Islet precursor cell (in vitro differentiated cells): ENCODE data around the gene GGA1.
A peak's percentile ranks its signal among the peaks of the same experiment; 100 is the strongest.

Experiments
- DNase-seq: peaks from one replicate; pipeline ENCODE4 v3.0.0-alpha.2; 2018

GGA1 gene, protein sequence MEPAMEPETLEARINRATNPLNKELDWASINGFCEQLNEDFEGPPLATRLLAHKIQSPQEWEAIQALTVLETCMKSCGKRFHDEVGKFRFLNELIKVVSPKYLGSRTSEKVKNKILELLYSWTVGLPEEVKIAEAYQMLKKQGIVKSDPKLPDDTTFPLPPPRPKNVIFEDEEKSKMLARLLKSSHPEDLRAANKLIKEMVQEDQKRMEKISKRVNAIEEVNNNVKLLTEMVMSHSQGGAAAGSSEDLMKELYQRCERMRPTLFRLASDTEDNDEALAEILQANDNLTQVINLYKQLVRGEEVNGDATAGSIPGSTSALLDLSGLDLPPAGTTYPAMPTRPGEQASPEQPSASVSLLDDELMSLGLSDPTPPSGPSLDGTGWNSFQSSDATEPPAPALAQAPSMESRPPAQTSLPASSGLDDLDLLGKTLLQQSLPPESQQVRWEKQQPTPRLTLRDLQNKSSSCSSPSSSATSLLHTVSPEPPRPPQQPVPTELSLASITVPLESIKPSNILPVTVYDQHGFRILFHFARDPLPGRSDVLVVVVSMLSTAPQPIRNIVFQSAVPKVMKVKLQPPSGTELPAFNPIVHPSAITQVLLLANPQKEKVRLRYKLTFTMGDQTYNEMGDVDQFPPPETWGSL

DNA sequence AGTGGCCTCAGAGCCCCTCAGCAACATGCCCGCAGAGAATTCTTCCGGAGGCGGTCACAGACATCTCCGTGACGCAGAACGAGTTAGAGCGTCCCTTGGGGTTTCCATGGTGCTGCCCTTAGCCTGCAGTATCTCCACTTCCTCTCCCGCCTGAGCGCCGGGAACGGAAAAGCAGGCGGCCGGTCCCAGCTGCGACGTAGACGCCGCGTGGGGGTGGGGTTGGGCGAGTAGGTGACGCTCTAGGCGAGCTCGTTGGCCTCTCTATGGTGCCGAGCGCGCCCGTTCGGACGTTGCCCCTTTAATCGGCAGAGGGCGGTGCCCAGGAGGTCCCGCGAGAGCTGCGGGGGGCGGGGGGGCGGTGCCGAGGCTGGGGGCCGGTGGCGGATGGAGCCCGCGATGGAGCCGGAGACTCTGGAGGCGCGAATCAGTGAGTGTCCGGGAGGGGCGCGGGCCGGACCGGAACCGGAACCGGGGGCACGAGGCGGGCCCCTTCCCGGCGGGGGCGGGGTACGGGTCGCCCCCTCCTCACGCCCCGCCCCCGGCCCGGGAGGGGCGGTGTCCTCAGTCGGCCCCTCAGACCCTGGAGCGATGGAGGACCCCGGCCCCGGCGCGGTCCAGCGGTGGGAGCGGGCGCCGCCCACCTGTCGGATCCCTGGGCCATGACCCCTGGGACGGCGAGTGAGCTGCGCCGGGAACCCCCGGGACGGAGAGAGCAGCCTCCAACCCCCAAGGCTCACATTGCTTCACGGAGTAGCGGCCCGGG is at the start of gene GGA1:
Gene GGA1 (plus strand): TSS at position 358 of the 763 bp plus-strand sequence. CDS start 27 bp downstream, at position 385.
- DNase-seq: peak; percentile 97

DNA sequence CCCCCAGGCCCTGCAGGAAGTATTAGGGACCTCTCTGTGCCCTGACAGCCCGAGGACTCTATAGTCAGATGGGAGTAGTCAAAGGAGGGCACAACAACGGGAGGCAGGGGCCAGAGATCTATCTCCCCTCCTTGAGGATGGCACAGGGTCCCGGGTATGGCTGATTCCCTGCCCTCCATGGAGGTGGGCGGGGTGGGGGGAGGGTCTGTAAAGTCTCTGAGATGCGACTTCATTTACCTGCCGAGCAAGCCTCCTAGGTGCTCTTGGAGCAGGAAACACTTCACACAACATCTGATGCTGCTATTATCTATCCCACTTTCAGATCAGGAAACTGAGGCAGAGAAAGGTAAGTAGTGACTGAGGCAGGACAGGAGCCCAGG is 49.1 kb upstream of the GGA1 start:
- DNase-seq: no peak

DNA sequence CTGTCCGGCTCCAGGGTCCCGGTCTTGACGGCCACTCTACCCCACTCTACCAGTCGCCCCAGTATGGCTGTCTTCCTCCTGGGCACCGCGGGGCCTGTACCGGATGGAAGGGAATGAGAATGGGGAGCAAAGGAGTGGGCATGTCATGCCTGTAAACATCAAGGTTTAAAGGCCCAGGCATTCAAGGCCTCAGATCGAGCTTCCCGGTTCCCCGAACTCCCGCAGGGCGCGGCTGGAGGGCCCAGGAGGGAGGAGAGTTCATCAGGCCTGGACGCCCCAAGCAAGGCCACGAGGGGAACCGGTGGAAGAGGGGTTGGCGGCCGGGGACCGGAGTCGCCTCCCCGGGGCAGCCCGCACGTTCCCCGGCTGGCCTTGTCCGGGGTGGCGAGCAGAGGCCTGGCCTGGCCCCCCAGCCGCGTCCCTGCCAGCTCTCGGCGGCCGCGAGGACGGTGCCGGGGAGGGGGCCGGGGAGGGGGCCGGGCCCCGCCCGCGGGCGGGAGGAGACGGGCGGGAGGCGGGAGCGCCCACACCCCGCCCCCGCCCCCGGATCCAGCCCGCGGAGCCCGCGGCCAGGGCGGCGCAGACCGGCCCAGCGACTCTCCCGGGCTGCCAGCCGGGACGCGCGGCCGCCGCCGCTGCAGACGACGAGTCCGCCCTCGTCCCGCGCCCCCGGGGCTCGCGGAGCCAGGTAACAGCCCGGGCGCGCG is 48.6 kb upstream of the GGA1 start, which contains the start of gene CDC42EP1:
Gene CDC42EP1 (plus strand): TSS at position 580 of the 707 bp plus-strand sequence. CDS start 5,870 bp downstream, outside the sequence.
- DNase-seq: peak; percentile 75

DNA sequence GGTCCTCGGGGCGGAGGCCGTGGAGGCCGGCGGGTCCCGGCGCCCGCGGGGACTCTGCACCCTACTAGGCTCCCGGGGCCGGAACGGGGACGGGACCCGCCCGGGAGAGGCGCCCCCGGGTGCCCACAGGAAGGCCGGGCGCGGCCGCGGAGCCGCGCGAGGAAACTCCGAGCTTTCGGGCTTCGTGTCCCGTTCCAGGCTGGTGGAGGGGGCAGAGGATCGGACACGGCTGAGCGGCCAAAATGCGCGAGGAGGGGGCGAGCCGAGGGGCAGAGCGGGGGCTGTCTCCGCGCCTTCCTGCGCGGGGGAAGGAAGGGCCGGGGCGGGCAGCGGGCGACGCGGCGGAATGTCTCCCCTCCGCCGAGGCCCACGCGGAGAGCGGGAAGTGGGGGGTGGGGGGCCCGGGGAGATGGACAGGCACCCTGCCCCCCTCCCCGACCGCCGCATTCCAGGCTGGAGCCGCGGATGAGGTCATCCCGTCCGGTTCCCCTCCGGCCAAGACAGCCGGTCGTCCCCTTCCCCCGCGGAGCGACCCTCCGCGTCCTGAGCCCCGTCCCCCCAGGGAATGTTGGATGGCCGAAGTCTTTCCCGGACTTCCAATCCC is 47.9 kb upstream of the GGA1 start:
- peak; percentile 80 for DNase-seq

DNA sequence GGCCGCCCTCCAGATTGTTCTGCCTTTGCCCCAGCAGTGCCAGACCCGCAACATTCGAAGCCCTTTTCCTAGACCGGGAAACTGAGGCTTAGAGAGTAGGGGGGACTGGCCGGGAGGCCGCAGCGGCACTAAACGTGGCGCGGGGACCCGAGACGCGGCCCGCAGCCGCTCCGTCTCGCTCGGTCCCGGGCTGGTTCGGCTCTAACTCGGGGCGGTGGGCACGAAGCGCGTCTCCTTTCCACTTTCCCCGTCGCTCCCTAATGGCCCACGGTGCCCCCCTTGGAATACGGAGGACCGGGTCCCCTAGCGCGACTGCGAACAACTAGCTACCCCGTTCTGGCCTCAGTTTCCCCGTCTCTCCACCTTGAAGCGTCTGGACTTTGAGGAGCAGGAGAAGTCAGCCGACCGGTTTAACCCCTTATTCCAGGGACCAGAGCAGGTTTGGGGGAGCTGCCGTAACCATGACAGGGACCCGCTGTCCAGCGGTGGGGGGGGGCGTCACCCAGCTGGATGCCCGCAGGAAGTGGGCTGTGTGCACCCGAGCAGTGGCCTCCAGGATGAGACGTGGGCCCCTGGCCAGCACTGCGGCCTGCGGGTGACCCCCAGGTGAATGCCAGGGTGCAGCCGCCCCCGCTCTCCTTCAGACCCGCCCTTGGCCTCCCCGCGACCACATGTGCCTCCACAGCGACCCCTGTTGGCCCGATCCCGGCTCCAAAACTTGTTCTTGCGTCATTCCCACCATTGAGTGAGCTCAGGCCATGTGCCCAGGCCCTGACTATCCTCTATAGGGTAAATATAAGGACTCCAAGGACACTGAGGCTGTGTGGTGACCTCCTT is 47.2 kb upstream of the GGA1 start:
- peak; percentile 92 for DNase-seq

DNA sequence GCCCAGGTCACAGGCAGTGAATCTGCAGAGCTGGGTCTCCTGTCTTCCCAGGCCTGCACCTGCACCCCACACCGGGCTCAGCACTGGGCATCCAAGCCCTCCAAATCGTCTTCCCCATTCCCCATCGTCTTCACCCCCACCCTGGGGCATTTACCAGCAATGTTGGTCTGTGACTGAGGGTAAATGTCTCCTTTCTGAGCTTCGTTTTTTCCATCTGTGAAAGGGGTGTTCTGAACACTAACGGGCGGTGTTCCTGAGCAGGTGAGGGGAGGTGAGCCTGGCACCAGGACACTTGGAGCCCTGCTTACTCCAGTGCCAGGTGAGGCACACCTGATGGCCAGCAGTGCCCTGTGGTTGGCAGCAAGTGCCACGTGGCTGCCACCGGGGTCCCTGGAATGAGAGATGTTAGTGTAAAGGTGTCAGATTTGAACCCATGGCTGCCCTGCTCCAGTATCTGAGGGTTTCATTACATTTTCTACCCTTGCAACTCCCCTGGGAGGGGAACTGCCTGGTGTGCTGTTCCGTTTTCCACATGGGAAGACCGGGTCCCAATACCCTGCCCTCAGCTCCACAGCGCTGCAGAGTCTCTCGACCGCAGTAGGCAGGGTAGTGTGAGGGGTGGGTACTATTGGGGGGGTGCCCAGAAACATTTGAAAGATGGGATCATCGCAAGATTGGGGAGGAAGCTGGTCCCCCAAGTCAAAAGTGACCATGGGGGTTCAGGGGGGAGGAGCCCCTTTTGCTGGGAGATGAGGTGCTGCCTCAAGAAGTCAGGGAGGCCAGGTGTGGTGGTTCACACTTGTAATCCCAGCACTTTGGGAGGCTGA is 46.4 kb upstream of the GGA1 start:
- DNase-seq: no peak

DNA sequence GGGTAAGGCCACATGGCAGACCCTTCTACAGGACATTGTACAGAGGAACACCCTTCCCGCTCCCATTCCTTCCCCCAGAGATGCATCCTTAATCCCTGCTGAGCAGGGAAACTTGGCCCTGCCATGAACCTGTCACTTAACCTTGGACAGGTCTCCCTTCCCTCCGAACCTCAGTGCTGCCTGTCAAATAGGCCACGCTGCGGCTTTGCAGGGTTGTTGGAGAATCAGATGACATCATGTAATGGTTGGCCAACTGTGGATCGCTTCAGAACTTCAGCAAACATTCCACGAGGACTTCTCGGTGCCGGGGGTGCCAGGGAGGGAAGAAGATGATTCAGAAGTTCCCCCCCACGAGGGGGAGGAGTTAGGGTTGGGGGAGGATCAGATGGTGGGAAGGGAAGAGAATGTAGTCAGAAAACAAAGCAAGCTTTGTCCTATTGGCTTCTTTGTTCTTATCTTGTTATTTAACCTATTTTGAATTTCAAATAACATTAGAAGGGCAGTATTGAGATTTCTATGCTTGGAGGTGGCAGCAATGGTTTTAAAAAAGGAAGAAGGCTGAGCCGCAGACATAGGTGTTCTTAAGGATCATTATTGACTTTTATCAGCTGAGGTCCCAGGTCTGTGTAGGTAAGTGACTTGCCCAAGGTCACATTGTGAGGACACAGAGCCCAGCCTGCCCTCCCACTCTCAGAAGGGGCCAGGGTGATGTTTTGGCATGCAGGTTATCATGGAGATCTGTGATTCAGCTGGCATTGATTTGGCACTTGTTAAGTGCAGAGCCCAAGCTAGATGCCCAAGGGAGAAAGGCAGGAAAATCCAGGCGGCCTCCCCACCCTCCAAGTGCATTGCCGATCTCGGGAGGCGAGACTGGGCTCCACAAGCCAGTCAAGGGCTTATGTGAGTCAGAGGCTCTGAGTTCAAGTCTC is 45.2 kb upstream of the GGA1 start:
- DNase-seq: peak; percentile 92

DNA sequence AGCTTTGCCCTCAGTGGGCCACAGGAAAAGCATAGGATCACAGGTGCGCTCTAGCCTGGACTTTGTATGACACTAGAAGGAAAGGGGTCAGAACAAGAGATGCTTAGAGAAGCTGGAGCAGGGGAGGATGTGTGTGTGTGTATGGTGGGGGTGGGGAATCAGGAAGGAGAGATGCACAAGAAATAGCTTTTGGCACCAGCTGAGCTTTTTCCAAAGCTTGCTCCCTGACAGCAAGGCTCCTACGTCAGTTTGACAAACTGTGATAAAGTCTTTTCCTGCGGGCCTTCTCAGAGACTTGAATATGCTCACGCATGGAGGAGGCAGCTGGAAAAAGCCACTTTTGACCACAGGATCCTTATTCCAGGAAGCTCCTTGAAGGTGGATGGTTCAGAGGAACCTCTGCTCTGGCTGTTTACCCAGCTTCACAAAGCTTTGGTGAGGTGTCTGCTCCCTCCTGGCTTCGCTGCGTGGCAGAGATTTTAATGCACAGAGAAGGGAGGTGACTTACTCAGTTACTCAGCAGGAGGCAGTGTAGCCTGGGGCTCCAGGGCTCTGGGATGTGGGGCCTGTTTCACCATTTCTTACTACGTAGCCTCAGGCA is 44.4 kb upstream of the GGA1 start:
- DNase-seq: no peak

DNA sequence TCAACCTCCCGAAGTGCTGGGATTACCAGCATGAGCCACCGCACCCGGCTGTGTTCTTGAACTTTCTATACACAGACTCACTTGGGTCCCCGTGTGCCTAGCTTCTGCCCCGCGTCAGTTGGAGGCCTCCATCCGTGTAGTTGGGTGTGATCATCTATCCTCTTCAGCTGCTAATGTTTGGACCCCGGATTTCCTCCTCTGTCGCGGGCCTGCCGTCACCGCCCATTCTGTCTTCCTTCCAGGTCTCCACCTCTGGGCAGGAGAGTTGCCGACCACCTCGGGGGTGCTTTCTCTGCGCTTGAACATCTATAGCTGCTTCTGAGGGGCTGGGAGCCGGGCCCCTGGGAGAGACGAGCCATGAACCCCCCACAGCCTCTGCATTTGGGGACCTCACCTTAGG is 42.8 kb upstream of the GGA1 start:
- DNase-seq: no peak

DNA sequence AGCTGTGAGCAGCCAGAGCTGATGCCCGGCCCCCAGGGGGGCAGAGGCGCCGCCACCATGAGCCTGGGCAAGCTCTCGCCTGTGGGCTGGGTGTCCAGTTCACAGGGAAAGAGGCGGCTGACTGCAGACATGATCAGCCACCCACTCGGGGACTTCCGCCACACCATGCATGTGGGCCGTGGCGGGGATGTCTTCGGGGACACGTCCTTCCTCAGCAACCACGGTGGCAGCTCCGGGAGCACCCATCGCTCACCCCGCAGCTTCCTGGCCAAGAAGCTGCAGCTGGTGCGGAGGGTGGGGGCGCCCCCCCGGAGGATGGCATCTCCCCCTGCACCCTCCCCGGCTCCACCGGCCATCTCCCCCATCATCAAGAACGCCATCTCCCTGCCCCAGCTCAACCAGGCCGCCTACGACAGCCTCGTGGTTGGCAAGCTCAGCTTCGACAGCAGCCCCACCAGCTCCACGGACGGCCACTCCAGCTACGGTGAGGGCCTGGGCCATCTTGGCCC is 42.3 kb upstream of the GGA1 start:
- DNase-seq: no peak

DNA sequence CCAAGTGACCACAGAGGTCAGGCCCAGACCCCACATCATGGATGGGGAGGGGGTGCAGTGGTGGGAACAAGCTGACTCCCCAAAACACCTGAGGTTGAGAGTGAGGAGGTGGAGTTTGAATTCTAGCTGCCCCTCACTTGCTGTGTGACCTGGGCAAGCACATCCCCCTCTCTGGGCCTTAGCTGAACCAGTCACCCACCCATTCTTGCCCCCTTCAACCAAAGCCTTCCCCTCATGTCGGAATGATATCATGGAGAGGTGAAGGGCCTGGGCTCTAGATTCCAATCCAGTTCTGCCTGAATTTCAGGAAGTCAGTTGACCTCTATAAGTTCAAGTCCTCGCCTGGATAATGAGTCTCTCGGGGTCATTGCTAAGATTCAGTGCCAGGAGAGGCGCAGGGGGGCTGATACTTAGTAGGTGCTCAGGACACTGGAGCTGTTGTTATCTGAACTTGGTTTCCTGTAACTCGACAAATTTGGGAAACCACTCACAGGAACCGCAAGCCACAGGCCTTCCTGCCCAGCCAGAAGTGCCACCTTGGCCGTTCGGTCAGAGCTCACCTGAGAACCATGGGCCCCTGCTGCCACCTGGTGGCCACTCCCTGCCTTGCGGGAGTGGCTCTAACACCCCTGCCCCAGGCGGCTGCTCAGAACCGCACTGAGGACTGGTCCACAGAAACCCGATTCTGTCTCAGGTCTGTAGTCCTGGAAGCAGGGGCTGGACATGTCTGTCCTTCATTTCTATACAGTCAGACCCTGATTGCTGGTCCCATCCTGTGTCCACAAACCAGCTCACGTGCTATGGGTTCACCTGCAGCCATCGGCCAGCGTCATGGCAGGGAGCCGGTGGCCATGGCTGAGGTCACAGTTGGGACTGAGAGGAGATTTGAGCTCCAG is 41.5 kb upstream of the GGA1 start:
- DNase-seq: peak; percentile 89

DNA sequence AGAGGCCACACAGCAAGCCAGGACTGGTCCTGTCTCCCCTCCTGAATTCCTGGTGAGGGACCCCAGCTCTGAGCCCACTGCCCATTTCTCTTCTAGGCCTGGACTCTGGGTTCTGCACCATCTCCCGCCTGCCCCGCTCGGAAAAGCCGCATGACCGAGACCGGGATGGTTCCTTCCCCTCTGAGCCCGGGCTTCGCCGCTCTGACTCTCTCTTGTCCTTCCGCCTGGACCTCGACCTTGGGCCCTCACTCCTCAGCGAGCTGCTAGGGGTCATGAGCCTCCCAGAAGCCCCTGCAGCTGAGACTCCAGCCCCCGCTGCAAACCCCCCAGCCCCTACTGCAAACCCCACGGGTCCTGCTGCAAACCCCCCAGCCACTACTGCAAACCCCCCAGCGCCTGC is 40.6 kb upstream of the GGA1 start:
- DNase-seq: no peak

DNA sequence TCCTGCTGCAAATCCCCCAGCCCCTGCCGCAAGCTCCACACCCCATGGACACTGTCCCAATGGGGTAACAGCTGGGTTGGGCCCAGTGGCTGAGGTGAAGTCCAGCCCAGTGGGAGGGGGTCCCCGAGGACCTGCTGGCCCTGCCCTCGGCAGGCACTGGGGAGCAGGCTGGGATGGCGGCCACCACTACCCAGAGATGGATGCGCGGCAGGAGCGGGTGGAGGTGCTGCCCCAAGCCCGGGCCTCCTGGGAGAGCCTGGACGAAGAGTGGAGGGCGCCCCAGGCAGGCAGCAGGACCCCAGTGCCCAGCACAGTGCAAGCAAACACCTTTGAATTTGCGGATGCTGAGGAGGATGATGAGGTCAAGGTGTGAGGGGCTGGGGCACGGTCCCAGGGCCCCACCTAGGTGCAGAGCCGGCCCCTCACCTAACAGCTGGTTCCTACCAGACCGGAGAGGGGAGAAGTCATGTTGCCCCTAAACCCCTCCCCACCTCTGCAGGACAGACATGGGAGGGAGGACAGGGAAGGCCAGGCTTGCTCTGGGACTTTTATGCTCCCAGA is 40.1 kb upstream of the GGA1 start:
- no peak for DNase-seq

DNA sequence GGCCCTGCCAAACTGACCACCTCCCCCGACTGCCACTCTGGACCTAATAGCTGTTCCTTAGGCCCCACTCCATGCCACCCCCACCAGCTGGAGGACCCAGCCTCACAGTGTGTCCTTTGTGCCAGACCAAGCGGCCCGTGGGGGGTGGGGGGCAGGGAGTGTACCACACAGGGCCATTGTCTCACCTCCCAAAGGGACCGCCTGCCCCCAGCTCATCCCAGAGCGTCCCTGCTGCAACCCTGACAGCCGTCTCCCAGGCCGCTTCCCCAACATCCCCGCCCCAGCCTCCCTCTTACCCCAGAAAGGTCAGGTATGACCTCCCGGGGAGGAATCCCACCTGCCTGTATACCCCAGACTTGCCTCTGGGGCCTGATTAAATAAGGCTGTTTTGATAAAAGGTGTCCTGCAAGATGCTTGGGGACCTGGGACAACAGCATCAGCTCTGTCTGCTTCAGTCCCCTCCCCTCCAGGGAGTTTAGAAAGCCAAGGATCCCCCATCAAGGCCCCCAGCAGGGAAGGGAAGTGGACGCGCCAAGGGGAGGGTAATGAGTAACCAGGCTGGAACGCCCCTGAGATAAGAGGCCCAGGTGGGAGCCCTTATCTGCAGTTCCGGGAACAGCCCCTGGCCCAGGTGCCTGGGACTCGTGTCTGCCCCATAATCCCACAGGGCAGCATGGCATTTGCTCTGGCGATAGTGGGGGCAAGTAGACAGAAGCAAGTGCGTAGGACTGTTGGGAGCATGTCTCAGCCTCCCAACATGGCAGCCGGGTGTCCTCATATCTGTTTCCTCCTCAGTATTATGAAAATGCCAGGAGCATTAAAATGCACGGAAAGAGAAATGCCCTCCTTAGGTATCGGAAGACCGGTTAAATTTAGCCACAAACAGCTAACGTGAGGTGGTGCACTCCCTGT is 39.4 kb upstream of the GGA1 start:
- DNase-seq: peak; percentile 76

DNA sequence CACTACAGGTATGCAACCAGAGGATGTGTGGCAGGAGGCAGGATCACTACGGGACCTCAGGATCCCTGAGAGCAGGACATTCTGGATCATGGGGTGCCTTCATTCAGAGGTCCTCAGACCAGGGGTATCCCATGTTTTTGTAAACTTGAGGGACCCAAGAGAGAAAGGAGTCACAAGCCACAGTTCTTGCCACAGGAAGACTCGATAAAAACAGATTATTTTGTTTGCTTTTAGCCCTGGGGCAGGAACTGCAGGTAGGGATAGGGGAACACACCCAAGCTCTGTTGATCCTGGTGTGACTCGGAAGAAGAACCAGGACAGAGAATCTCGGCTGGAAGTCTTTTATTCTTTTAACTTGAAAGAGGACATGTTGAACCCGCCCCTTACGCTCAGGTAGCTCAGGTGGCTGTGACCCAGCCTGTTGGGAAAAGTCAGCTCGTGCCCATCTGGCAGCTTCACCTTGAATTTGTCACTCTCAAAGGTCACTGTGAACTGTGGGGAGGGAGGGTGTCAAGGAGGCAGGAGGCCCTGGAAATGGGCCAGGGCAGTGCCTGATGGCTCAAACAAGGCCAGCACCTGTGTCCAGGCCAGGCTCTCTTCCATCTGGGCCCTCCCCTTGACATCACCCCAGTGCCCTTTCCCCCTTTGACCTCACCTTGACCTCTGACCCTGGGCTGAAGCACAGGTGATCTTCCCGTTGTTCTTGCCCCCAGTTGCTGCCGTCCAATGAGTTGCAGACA is 38.5 kb upstream of the GGA1 start:
- DNase-seq: no peak

DNA sequence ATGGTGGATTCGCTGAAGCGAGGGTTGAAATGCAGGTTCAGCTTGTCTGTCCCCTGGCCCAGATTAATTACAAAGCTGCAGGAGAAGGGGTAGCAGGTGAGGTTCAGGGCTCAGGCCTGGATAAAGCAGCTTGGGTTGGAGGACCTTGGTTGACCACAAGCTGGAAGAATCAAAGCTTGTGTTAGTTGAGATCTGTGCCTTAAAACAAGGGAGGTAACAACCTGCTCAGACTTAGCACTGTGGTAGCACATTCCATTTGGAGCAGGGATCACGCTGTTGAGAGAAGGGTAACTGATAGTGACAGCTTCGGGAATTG is 38.0 kb upstream of the GGA1 start:
- no peak for DNase-seq
